ENCODE results near the gene ARHGAP18. TPM values are rescaled to one million over a fixed set of nuclear protein-coding genes. Genes with fewer than 3 reads are reported as not detected.

ARHGAP18 gene
- total RNA-seq, 1 donor, result 47.1 TPM

DNA sequence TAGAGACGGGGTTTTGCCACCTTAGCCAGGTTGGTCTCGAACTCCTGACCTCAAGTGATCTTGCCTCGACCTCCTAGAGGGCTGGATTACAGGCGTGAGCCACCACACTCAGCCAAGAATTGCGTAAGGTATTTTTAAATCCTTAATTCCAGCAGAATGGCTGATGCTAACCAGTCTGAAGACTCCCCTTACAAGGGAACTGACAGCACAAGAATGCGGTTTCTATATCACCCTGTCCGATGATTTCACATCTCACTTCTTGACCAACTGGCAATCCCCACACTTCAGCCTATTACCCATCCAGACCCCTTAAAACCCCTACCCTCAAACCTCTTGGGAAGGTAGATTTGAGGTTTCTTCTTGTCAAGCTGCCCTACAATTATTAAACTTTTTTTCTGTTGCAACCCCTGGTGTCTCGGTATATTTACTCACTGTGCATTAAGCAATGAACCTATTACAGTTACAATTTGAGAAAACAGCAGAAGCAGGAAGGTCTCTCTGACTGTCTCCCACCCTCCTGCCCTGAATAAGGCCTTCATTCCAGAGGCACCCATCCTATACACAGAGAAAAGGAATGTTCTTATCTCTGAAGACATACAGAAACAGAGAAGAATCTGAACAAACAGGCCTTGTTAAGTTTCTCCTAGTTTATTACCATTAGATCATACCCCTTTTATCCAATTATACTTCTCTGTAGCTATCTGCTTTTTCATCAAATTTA lies 164.9 kb downstream of the ARHGAP18 start:
- H3K4me3 ChIP-seq (ENCODE audit: low read depth, low read length), result no peak overlapping the region
- peak; percentile 31 for DNase-seq (ENCODE audit: low read depth)
- TF ChIP-seq, protein P1, sequence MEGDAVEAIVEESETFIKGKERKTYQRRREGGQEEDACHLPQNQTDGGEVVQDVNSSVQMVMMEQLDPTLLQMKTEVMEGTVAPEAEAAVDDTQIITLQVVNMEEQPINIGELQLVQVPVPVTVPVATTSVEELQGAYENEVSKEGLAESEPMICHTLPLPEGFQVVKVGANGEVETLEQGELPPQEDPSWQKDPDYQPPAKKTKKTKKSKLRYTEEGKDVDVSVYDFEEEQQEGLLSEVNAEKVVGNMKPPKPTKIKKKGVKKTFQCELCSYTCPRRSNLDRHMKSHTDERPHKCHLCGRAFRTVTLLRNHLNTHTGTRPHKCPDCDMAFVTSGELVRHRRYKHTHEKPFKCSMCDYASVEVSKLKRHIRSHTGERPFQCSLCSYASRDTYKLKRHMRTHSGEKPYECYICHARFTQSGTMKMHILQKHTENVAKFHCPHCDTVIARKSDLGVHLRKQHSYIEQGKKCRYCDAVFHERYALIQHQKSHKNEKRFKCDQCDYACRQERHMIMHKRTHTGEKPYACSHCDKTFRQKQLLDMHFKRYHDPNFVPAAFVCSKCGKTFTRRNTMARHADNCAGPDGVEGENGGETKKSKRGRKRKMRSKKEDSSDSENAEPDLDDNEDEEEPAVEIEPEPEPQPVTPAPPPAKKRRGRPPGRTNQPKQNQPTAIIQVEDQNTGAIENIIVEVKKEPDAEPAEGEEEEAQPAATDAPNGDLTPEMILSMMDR (IDR thresholded peaks at IDR 0.05; ENCODE audit: insufficient read depth, low read depth, low read length), result no peak

GRCh38 chr6:129543981-129544380 lies 166.0 kb downstream of the ARHGAP18 start:
- no peak overlapping the region for H3K4me3 ChIP-seq (ENCODE audit: low read depth, low read length)
- TF ChIP-seq, protein P1 (IDR thresholded peaks at IDR 0.05; ENCODE audit: insufficient read depth, low read depth, low read length), result no peak
- no peak for DNase-seq (ENCODE audit: low read depth)

- TF ChIP-seq, protein P1 (IDR thresholded peaks at IDR 0.05; ENCODE audit: insufficient read depth, low read depth, low read length), result no peak
- DNase-seq (ENCODE audit: low read depth), result no peak
- H3K4me3 ChIP-seq (ENCODE audit: low read depth, low read length), result no peak overlapping the region
Measured at GRCh38 chr6:129542705-129543104, 167.3 kb downstream of the ARHGAP18 start.

DNA sequence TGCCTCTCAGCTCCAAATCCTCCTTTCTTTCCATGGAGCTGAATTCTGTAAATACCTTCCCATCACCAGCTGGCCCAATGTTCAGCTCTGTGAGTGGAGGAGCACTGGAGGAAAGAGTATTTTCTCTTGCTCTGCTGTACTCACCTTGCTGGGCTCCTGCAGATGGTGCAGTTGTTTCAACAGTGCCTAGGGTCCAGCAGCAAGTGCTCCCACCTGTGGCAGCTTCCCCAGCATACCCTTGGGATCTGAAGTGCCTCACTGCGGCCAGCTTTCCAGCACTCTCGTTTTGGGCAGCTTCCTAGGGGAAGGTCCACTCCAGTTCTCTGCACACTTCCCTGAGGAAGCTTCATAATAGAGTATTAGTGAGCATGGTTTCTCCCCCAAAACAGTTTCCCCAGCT lies 170.9 kb downstream of the ARHGAP18 start:
- no peak for DNase-seq (ENCODE audit: low read depth)
- H3K4me3 ChIP-seq (ENCODE audit: low read depth, low read length), result no peak overlapping the region
- TF ChIP-seq, protein P1 (IDR thresholded peaks at IDR 0.05; ENCODE audit: insufficient read depth, low read depth, low read length), result no peak

DNA sequence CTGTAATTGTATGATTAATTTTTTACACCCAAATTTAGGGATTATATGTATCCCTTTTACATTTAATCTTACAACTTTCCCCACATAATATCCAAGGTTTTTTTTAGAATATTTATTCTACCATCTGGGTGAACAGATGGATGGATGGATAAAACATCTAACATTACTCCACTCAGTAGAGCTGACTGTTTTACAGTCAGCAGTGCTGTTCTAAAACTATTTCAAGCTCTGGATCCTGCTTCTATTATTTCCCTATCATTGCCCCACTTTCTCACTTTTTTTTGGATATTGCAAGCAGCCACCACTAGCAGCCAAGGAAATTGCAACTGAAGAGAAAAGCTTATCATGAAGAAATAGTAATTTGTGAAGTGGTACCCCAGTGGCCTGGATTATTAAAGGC lies 173.7 kb downstream of the ARHGAP18 start:
- H3K4me3 ChIP-seq (ENCODE audit: low read depth, low read length), result no peak overlapping the region

DNA sequence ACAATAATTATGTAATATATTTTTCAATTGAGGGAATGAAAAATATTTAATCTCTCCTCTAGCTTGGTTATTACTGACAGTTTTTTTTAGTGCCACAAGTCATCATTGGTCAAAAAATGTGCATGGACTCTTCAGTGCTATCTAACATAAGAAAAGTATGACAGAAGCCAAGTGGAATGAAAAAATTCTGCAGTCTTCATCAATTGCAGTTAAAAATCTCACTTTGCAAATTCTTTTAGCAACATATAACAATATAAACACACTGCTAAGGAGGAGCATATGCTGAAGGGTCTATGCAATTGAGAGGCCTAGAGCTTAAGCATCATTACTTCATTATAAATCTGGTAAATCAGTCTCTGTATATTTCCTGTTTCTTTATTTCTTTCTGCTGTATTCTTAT lies 175.1 kb downstream of the ARHGAP18 start:
- TF ChIP-seq, protein P1 (IDR thresholded peaks at IDR 0.05; ENCODE audit: insufficient read depth, low read depth, low read length), result no peak
- H3K4me3 ChIP-seq (ENCODE audit: low read depth, low read length), result no peak overlapping the region
- DNase-seq (ENCODE audit: low read depth), result no peak

More for the DNA sequence above, 173.7 kb downstream of the ARHGAP18 start:
- DNase-seq (ENCODE audit: low read depth), result no peak
- TF ChIP-seq, protein P1 (IDR thresholded peaks at IDR 0.05; ENCODE audit: insufficient read depth, low read depth, low read length), result no peak

Other genes with a start within 250 kb of the ARHGAP18 start
- not detected in 2 replicates for gene TMEM244, start 151.1 kb upstream of the ARHGAP18 start, total RNA-seq

Data from fibroblast of villous mesenchyme (primary cell).